Measurements from ENCODE around the gene SYNGR3.
"Not testable (repeated sequence)": the region's sequence is repeated elsewhere in the genome, so short reads cannot be mapped to it uniquely, and the experiment has no call there.

Gene SYNGR3, protein sequence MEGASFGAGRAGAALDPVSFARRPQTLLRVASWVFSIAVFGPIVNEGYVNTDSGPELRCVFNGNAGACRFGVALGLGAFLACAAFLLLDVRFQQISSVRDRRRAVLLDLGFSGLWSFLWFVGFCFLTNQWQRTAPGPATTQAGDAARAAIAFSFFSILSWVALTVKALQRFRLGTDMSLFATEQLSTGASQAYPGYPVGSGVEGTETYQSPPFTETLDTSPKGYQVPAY

GRCh38 chr16:1989209-1990100, at the start of gene SYNGR3:
SYNGR3 (plus strand) TSS chr16:1989970; CDS start chr16:1990103, 133 bp downstream.
- DNase-seq, result peak; percentile 81

GRCh38 chr16:1940273-1941161, 49.3 kb upstream of the SYNGR3 start:
- no peak for DNase-seq

- no peak for DNase-seq
Measured at GRCh38 chr16:1941162-1942046, 48.4 kb upstream of the SYNGR3 start.

DNA sequence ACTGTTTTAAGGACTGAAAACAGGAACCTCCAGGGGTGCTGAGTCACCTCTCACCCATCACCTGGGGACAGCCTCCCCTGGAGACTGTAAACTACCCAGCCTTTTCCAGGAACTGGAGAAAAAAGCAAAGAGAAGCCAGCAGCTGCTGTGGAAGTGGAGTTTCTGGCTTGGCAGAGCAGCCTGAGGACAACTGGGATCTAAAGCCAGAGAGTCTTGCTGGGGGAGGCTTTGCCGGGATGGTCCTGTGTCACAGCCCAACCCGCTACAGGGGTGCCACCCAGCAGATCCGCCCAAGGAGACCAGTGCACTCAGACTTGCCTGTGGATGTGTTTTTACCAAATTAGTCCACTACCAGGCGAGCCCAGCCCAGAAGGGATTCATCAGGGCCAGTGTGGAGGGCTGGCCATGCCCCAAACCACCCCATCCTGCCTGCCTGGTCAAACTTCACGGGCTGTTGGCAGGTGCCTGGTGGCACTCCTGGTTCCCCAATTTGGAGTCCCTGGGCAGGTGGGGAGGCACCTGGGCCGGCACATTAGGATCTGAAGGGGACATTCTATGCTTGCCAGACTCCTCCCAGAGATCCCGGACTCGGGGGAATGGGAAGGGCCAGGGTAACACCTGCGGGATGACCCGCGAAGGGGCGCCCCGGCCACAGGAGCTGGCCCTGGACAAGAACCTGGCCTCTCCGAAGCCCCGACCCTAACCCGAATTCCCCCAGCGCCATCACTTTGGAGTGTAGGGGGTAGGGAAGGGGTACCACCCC, 47.5 kb upstream of the SYNGR3 start:
- DNase-seq, result no peak

DNA sequence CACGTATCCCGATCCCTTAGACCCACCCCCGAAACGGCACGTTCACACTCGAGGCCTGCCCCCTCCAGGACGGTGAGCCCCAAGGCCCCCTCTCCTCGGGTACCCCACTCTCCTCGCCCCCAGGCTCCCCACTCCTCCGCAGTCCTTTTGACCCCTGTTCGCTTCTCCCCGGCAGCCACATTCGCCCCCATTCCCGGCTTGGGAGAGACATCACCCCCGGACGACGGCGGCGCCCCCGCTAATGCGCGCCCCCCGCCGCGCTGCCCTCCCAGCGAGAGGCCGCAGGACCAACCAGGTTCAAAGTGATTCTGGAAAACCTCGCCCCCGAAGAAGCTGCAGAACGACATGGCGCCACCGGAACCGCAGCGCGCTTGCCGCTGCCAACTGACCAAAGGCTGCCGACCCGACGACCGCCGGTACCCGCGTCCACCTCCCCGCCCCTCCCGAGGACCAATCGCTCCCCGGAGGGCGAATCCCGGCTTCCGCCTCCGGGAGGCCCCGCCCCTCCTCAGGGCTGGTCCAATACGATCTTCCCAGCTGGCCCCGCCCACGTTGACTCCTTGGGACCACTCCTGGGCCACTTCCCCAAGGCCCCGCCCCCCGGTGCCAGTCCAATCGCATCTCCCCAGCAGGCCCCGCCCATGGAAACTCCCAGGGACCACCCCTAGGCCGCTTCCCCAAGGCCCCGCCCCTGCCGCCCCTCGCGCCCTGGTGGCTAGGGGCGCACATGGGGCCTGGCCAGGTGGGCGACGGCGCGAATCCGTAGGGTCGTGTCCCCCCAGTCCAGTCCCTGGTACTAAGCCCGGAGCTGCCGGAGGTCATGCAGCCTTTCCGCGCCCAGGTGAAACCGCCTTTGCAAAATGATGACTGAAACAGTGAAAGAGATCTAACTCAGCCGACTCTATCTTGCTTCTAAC, 46.7 kb upstream of the SYNGR3 start, which contains the start of gene MSRB1:
Gene MSRB1 (minus strand): TSS at position 390 of the 917 bp plus-strand sequence. CDS start 43 bp downstream, at position 347.
- DNase-seq, result peak; percentile 100

DNA sequence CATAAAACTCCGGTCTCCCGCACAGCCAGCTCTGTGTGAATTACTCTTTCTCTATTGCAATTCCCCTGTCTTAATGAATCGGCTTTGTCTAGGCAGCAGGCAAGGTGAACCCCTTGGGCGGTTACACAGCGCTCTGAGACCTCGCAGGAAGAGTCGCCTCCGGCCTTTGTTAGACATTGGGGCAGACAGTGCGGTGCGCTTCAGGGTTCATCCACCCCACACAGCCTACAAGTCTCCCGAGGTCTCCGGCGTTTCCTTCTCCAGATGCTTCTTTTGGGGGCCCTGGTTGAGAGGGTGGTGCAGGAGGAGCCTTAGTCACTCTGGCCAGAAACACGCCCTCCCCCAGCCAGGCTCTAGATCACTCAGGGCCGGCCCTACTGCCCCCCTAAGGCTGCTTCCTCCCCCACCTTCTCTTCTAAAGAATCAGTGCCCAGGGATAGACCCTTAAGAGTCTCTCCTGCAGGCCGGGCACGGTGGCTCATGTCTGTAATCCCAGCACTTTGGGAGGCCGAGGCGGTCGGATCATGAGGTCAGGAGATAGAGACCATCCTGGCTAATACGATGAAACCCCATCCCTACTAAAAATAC, 45.1 kb upstream of the SYNGR3 start:
- no peak for DNase-seq

- DNase-seq, result no peak
Measured at GRCh38 chr16:1945559-1946391, 44.0 kb upstream of the SYNGR3 start.

DNA sequence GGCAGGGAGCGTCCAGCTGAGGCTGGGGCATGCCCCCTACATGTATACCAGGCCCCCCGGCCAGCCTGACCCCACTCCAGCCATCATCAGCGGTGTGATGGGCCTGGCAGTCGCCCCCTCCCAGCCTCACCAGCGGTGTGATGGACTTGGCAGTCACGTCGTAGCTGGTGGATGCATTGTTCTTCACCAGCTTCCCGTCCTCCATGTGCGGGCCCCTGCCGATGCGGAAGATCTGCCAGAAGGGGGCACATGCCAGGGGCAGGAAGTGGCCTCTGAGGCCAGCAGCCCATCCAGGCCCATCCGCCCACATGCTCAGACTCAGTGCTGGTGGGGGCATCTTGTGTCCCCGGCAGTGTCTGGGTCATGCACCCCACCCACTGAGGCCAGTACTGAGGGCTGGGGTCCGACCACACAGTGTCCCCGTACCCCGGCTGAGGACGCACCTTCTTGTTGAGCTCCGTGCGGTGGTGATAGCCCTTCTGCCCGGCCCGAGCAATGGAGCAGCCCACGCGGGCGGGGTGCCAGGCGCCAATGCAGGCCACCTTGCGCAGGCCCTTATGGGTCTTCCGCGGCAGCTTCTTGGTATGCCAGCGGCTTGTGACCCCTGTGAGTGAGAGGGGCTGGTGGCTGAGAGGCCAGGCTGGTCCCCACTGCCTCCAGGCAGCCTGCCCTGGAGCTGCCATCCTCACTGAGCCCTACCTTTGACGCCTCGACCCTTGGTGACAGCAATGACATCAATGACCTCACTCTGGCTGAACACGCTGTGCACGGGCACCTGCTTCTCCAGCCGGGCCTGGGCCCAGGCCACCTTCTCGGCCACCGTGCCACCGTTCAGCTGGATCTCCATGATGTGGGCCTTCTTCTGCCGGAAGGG, 43.0 kb upstream of the SYNGR3 start:
- DNase-seq, result no peak

DNA sequence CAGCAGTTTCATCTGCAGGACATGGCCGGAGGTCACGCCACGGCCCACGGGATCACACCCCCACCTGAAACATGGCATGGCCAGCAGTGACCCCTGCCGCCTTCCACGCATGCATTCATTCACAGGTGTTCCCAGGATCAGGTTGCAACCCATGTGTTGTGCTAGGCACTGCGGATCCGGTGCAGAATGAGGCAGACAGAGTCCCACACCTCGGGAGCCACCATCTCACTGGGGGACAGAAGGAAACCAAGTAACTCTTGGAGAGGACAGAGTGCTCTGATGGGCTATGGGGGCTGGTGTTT, 42.5 kb upstream of the SYNGR3 start:
- DNase-seq, result no peak

DNA sequence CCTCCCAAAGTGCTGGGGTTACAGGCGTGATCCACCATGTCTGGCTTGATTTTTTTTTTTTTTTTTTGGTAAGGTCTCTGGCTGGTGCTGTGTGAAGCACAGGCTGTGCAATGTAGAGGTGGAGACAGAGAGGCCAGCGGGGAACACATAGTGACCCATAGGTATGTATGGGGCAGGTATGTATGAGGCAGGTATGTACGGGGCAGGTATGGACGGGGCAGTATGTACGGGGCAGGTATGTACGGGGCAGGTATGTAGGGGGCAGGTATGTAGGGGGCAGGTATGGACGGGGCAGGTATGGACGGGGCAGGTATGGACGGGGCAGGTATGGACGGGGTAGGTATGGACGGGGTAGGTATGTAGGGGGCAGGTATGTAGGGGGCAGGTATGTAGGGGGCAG, 40.3 kb upstream of the SYNGR3 start:
- DNase-seq, result no peak

GRCh38 chr16:1950047-1950446, 39.7 kb upstream of the SYNGR3 start:
- no peak for DNase-seq

GRCh38 chr16:1950559-1950958, 39.2 kb upstream of the SYNGR3 start:
- no peak for DNase-seq

- DNase-seq, result no peak
Measured at GRCh38 chr16:1953734-1954133, 36.0 kb upstream of the SYNGR3 start.

DNA sequence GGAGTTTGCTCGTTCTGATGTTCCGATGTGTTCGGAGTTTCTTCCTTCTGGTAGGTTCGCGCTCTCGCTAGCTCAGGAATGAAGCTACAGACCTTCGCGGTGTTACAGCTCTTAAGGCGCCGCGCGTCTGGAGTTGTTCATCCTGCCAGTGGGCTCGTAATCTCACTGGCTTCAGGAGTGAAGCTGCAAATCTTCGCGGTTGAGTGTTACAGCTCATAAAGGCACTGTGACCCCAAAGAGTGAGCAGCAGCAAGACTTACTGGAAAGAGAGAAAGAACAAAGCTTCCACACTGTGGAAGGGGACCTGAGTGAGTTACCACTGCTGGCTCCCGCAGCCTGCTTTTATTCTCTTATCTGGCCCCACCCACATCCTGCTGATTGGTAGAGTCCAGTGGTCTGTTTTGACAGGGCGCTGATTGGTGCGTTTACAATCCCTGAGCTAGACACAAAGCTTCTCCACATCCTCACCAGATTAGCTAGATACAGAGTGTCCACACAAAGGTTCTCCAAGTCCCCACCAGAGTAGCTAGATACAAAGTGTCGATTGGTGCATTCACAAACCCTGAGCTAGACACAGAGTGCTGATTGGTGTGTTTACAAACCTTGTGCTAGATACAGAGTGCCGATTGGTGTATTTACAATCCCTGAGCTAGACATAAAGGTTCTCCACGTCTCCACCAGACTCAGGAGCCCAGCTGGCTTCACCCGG, 32.2 kb upstream of the SYNGR3 start:
- not testable (repeated sequence) for DNase-seq

- DNase-seq, result not testable (repeated sequence)
Measured at GRCh38 chr16:1958143-1958491, 31.7 kb upstream of the SYNGR3 start.

- no peak for DNase-seq
Measured at GRCh38 chr16:1958715-1959268, 31.0 kb upstream of the SYNGR3 start.

Measured in NCI-H146 (cell line).